IMR-90 (cell line): ENCODE data around the gene RAPGEF3. TPM values are rescaled to one million over a fixed set of nuclear protein-coding genes. Genes with fewer than 3 reads are reported as not detected.
A peak's percentile ranks its signal among the peaks of the same experiment; 100 is the strongest.

Experiments used
- ATAC-seq: fragments of 200-7000 bp; cut with Tn5 transposase; 2 replicates; pipeline ENCODE4 v1.9.1; 2020; ENCODE audit warnings: low read depth, mild to moderate bottlenecking, moderate library complexity
- BruUV-seq: library from RNA; stranded (reverse); fragments of 400-500 nt; replicated peaks from 2 replicates; lab custom pipeline; 2021; lab: Mats Ljungman, UMichigan
- CTCF ChIA-PET: fragments of 300-600 bp; formaldehyde crosslinking; extraction: SDS; loops from one replicate; lab custom pipeline; 2021; ENCODE audit warnings: antibody characterized with exemption; lab: Yijun Ruan, JAX
- POLR2A ChIA-PET: fragments of 300-600 bp; sonication (Branson Sonifier 250); formaldehyde crosslinking; loops from one replicate; lab custom pipeline; 2022; ENCODE audit warnings: antibody characterized with exemption; ENCODE audit not compliant: unreplicated experiment; lab: Charles Lee
- DNase-seq: peaks from one replicate; pipeline ENCODE4 v3.0.0; 2013
- H2AFZ ChIP-seq: replicated peaks from 2 replicates; pipeline ENCODE3; 2013; ENCODE audit warnings: low read length, mild to moderate bottlenecking; ENCODE audit not compliant: poor library complexity
- H2AK5ac ChIP-seq: 2 replicates; pipeline ENCODE4 v1.6.1; 2013; ENCODE audit warnings: low read depth, low read length, inconsistent platforms
- H2AK9ac ChIP-seq: replicated peaks from 2 replicates; pipeline ENCODE3; 2013; ENCODE audit warnings: mild to moderate bottlenecking, low read depth, low read length, moderate library complexity; ENCODE audit not compliant: poor library complexity
- H2BK120ac ChIP-seq: 2 replicates; pipeline ENCODE4 v1.6.1; 2013; ENCODE audit warnings: low read depth, low read length, inconsistent platforms
- H2BK15ac ChIP-seq: 3 replicates; pipeline ENCODE4 v1.6.1; 2013; ENCODE audit warnings: low read depth, low read length, inconsistent platforms
- H2BK20ac ChIP-seq: 2 replicates; pipeline ENCODE4 v1.6.1; 2013; ENCODE audit warnings: low read depth, mild to moderate bottlenecking, inconsistent platforms, low read length, moderate library complexity
- H2BK5ac ChIP-seq: 2 replicates; pipeline ENCODE4 v1.6.1; 2013; ENCODE audit warnings: mild to moderate bottlenecking, low read depth, low read length, inconsistent platforms; ENCODE audit not compliant: poor library complexity, severe bottlenecking
- H3K14ac ChIP-seq: replicated peaks from 2 replicates; pipeline ENCODE4 v1.6.1; 2013; ENCODE audit warnings: low read depth, low read length, inconsistent platforms
- H3K18ac ChIP-seq: 2 replicates; pipeline ENCODE4 v1.6.1; 2013; ENCODE audit warnings: low read depth, low read length, control low read depth
- H3K23ac ChIP-seq: 2 replicates; pipeline ENCODE4 v1.6.1; 2013; ENCODE audit warnings: low read depth, low read length, inconsistent platforms
- H3K27ac ChIP-seq: 2 replicates; pipeline ENCODE4 v1.5.1; 2013; ENCODE audit warnings: mild to moderate bottlenecking, control low read depth, low read length; ENCODE audit not compliant: insufficient read depth
- H3K27me3 ChIP-seq: 2 replicates; pipeline ENCODE4 v1.6.1; 2013; ENCODE audit warnings: low read length; ENCODE audit not compliant: control insufficient read depth, insufficient read depth
- H3K36me3 ChIP-seq: 2 replicates; pipeline ENCODE4 v1.6.1; 2013; ENCODE audit warnings: low read length, mixed read lengths; ENCODE audit not compliant: control insufficient read depth, insufficient read depth
- H3K4ac ChIP-seq: 2 replicates; pipeline ENCODE4 v1.6.1; 2013; ENCODE audit warnings: low read depth, low read length, inconsistent platforms
- H3K4me1 ChIP-seq: 2 replicates; pipeline ENCODE4 v1.6.1; 2013; ENCODE audit warnings: low read length, mixed read lengths; ENCODE audit not compliant: control insufficient read depth, insufficient read depth
- H3K4me2 ChIP-seq: 2 replicates; pipeline ENCODE4 v1.6.1; 2013; ENCODE audit warnings: low read depth, mild to moderate bottlenecking, control low read depth, low read length, moderate library complexity
- H3K4me3 ChIP-seq: 2 replicates; pipeline ENCODE4 v1.5.1; 2013; ENCODE audit warnings: low read depth, mild to moderate bottlenecking, control low read depth, low read length, moderate library complexity; ENCODE audit not compliant: insufficient read depth
- H3K56ac ChIP-seq: 2 replicates; pipeline ENCODE4 v1.6.1; 2013; ENCODE audit warnings: low read length, inconsistent platforms; ENCODE audit not compliant: insufficient read depth; ENCODE audit errors: extremely low read depth
- H3K79me1 ChIP-seq, 2 experiments: 2 replicates each; pipeline ENCODE4 v1.6.1; 2013; ENCODE audit warnings: low read length in 2 of 2, inconsistent platforms in 1 of 2, low read depth in 1 of 2
- H3K9ac ChIP-seq: 2 replicates; pipeline ENCODE4 v1.6.1; 2013; ENCODE audit warnings: low read depth, low read length, control low read depth
- H3K9me1 ChIP-seq: 2 replicates; pipeline ENCODE4 v1.6.1; 2013; ENCODE audit warnings: low read length, inconsistent platforms; ENCODE audit not compliant: insufficient read depth
- H3K9me3 ChIP-seq: 2 replicates; pipeline ENCODE4 v1.6.1; 2013; ENCODE audit warnings: low read length; ENCODE audit not compliant: control insufficient read depth, insufficient read depth
- H4K20me1 ChIP-seq: 2 replicates; pipeline ENCODE4 v1.6.1; 2013; ENCODE audit warnings: low read length, inconsistent platforms; ENCODE audit not compliant: insufficient read depth
- H4K5ac ChIP-seq: 2 replicates; pipeline ENCODE4 v1.6.1; 2013; ENCODE audit warnings: mild to moderate bottlenecking, low read depth, low read length, control low read depth
- H4K8ac ChIP-seq, 2 experiments: 2 replicates each; pipeline ENCODE4 v1.6.1; 2013; ENCODE audit warnings: low read depth in 2 of 2, low read length in 2 of 2, control low read depth in 1 of 2, inconsistent platforms in 1 of 2
- H4K91ac ChIP-seq: 2 replicates; pipeline ENCODE4 v1.6.1; 2013; ENCODE audit warnings: low read depth, low read length, inconsistent platforms; ENCODE audit not compliant: insufficient read depth
- BHLHE40 ChIP-seq: fragments of 150-350 bp; IDR thresholded peaks from 2 replicates; pipeline ENCODE4 v1.6.1; 2016; ENCODE audit warnings: mild to moderate bottlenecking, low read depth, low read length
- CEBPB ChIP-seq: IDR thresholded peaks from 2 replicates; pipeline ENCODE4 v1.6.1; 2012; ENCODE audit warnings: low read depth, low read length, improper control_type of control experiment
- CHD1 ChIP-seq: IDR thresholded peaks from 2 replicates; pipeline ENCODE4 v1.6.1; 2012; ENCODE audit warnings: low read depth, low read length, improper control_type of control experiment
- ELK1 ChIP-seq: fragments of 150-350 bp; IDR thresholded peaks from 2 replicates; pipeline ENCODE4 v1.6.1; 2016; ENCODE audit warnings: low read depth, mild to moderate bottlenecking, low read length, moderate library complexity, borderline replicate concordance
- FOS ChIP-seq: fragments of 150-350 bp; IDR thresholded peaks from 2 replicates; pipeline ENCODE4 v1.6.1; 2016; ENCODE audit warnings: low read depth, low read length
- MAFK ChIP-seq: IDR thresholded peaks from 2 replicates; pipeline ENCODE4 v1.6.1; 2012; ENCODE audit warnings: low read depth, low read length, improper control_type of control experiment
- MAZ ChIP-seq: IDR thresholded peaks from 2 replicates; pipeline ENCODE4 v1.6.1; 2012; ENCODE audit warnings: low read depth, mild to moderate bottlenecking, low read length, improper control_type of control experiment, moderate library complexity, borderline replicate concordance
- MXI1 ChIP-seq: IDR thresholded peaks from 2 replicates; pipeline ENCODE4 v1.6.1; 2012; ENCODE audit warnings: low read depth, mild to moderate bottlenecking, low read length, moderate library complexity, borderline replicate concordance
- POLR2A ChIP-seq: IDR thresholded peaks from 2 replicates; pipeline ENCODE4 v1.6.1; 2012; ENCODE audit warnings: mild to moderate bottlenecking, low read depth, low read length
- RAD21 ChIP-seq: IDR thresholded peaks from 2 replicates; pipeline ENCODE4 v1.6.1; 2012; ENCODE audit warnings: low read length, improper control_type of control experiment
- RCOR1 ChIP-seq: IDR thresholded peaks from 2 replicates; pipeline ENCODE4 v1.6.1; 2012; ENCODE audit warnings: mild to moderate bottlenecking, low read length, improper control_type of control experiment; ENCODE audit not compliant: insufficient replicate concordance
- RFX5 ChIP-seq: IDR thresholded peaks from 2 replicates; pipeline ENCODE4 v1.8.0; 2012; ENCODE audit warnings: low read depth, mild to moderate bottlenecking, low read length, moderate library complexity
- SMC3 ChIP-seq: fragments of 150-350 bp; IDR thresholded peaks from 2 replicates; pipeline ENCODE4 v1.6.1; 2016; ENCODE audit warnings: low read depth, mild to moderate bottlenecking, antibody characterized with exemption, low read length, moderate library complexity
- WGBS, 2 experiments: methylation state at CpG; one replicate each; pipeline versions ENCODE4 v1.1.5 to v1.1.7; 2013; ENCODE audit warnings: missing lambda C conversion rate in 2 of 2; ENCODE audit not compliant: insufficient read length in 1 of 2; ENCODE audit errors: extremely low coverage in 2 of 2; 5-methylcytosine and 5-hydroxymethylcytosine counted together
- dilution Hi-C: fragments of 300-500 bp; cut with HindIII; formaldehyde crosslinking; loops from one replicate; pipeline ENCODE4 v1.14.3; 2018; ENCODE audit warnings: low sequenced_read_pairs; ENCODE audit not compliant: unreplicated experiment
- in situ Hi-C: fragments of 300-500 bp; cut with MboI; formaldehyde crosslinking; loops from 3 replicates; pipeline ENCODE4 v1.14.3; 2019; ENCODE audit warnings: low sequenced_read_pairs, inconsistent platforms, mixed read lengths
- intact Hi-C: fragments of 100-400 bp; cut with micrococcal nuclease; formaldehyde crosslinking; loops from 2 replicates; pipeline ENCODE4 v1.10.0; 2022
- polyA plus RNA-seq, 3 experiments: library from polyadenylated mRNA; depleted of rRNA; stranded (reverse); fragments of >200 nt; gene quantifications; 2 replicates each; pipeline ENCODE4 v1.2.3, GENCODE V29; 2012; ENCODE audit warnings: low replicate concordance in 1 of 3
- total RNA-seq: library from RNA; depleted of rRNA; stranded (reverse); fragments of >200 nt; gene quantifications from 2 replicates; pipeline ENCODE4 v1.2.3, GENCODE V29; 2012
- TF ChIP-seq, protein P1 (sequence below): fragments of 150-350 bp; IDR thresholded peaks from 2 replicates; pipeline ENCODE4 v1.6.1; 2017; ENCODE audit warnings: mild to moderate bottlenecking, antibody characterized with exemption, low read length, low read depth
- TF ChIP-seq, protein P2 (sequence below): conservative IDR thresholded peaks from 2 replicates; pipeline ENCODE4 v1.5.1; 2012; ENCODE audit warnings: mild to moderate bottlenecking, low read depth, low read length, improper control_type of control experiment

RAPGEF3 gene
- total and polyA plus RNA-seq, 2 of the 4 experiments (the other 2 are of a cell fraction): 1.3 to 2.0 TPM

- no peaks in the 10 kb centered on the region for H3K79me1 ChIP-seq
- no peak overlapping the region for H3K56ac ChIP-seq
- no peak overlapping the region for H2BK15ac ChIP-seq
- H3K4me1 ChIP-seq: peaks cover 8% of the 10 kb centered on the region
- dilution Hi-C loops: no loop called here
- H2AK9ac ChIP-seq: peak overlapping the region; percentile 67
- H3K4me2 ChIP-seq: no peak overlapping the region; the same call in 1 of the 2 replicates
- H3K9ac ChIP-seq: no peak overlapping the region
- H3K23ac ChIP-seq: no peak overlapping the region
- no peak overlapping the region for H3K27ac ChIP-seq
- intact Hi-C loops: loop anchor here (1.0 to 10.0 kb wide), 5 partner anchors 51 to 449 kb away; partner anchors contain the start of gene TMEM106C
- H3K4ac ChIP-seq: no peak overlapping the region; the same call in 1 of the 2 replicates
- ChIA-PET POLR2A (interaction anchor here (0.5 kb wide), 1 partner anchor 13 kb away, joined by 8 read pairs; no protein-coding TSS in a partner anchor), CTCF (interaction anchor here (0.6 to 2.1 kb wide), 11 partner anchors 10 to 189 kb away, joined by 3 to 7 read pairs (median 5); partner anchors contain the start of genes ENDOU, RAPGEF3, RPAP3 and VDR)
- no peaks in the 10 kb centered on the region for H3K9me1 ChIP-seq
- no peaks in the 10 kb centered on the region for H3K9me3 ChIP-seq
- no peak overlapping the region for H3K4me3 ChIP-seq
- no peak for ATAC-seq
- peak overlapping the region; percentile 3 for H2AFZ ChIP-seq
- no peak overlapping the region for H4K91ac ChIP-seq
- H2BK5ac ChIP-seq: no peak overlapping the region
- BruUV-seq: no TSS peak
- 0 out of 4 replicates have a peak overlapping the region, but pooled peaks of 1 of the 2 experiments have one; percentile 31 for H4K8ac ChIP-seq
- in situ Hi-C loops: no loop called here
- H3K36me3 ChIP-seq: no peaks in the 10 kb centered on the region
- H2BK120ac ChIP-seq: no peak overlapping the region
- peak overlapping the region; percentile 60; the same call in 1 of the 2 replicates for H2AK5ac ChIP-seq
- H3K14ac ChIP-seq: no peak overlapping the region
- H3K18ac ChIP-seq: no peak overlapping the region
- no peak overlapping the region for H2BK20ac ChIP-seq
- H3K27me3 ChIP-seq: no peaks in the 10 kb centered on the region
- 93% methylated on average over 3 of the region's 13 CpGs; no CpG with 5 or more reads in 1 of the 2 experiments for WGBS, 2 experiments
- no peak for DNase-seq
- no peaks in the 10 kb centered on the region for H4K20me1 ChIP-seq
- H4K5ac ChIP-seq: no peak overlapping the region
- no peak for TF ChIP-seq MAZ
- no peak for TF ChIP-seq BHLHE40
- no peak for TF ChIP-seq RFX5
- no peak for TF ChIP-seq SMC3
- no peak for TF ChIP-seq CHD1
- no peak for TF ChIP-seq POLR2A
- TF ChIP-seq RAD21: no peak
- no peak for TF ChIP-seq RCOR1
- TF ChIP-seq, protein P1, sequence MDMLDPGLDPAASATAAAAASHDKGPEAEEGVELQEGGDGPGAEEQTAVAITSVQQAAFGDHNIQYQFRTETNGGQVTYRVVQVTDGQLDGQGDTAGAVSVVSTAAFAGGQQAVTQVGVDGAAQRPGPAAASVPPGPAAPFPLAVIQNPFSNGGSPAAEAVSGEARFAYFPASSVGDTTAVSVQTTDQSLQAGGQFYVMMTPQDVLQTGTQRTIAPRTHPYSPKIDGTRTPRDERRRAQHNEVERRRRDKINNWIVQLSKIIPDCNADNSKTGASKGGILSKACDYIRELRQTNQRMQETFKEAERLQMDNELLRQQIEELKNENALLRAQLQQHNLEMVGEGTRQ: no peak
- no peak for TF ChIP-seq FOS
- TF ChIP-seq, protein P2, sequence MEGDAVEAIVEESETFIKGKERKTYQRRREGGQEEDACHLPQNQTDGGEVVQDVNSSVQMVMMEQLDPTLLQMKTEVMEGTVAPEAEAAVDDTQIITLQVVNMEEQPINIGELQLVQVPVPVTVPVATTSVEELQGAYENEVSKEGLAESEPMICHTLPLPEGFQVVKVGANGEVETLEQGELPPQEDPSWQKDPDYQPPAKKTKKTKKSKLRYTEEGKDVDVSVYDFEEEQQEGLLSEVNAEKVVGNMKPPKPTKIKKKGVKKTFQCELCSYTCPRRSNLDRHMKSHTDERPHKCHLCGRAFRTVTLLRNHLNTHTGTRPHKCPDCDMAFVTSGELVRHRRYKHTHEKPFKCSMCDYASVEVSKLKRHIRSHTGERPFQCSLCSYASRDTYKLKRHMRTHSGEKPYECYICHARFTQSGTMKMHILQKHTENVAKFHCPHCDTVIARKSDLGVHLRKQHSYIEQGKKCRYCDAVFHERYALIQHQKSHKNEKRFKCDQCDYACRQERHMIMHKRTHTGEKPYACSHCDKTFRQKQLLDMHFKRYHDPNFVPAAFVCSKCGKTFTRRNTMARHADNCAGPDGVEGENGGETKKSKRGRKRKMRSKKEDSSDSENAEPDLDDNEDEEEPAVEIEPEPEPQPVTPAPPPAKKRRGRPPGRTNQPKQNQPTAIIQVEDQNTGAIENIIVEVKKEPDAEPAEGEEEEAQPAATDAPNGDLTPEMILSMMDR: no peak
- TF ChIP-seq ELK1: no peak
- no peak for TF ChIP-seq MAFK
- no peak for TF ChIP-seq MXI1
- TF ChIP-seq CEBPB: no peak
These were observed 42.7 kb downstream of the RAPGEF3 start for GRCh38 chr12:47715877-47716548.
